ENCODE data around the gene PCCA.

DNA sequence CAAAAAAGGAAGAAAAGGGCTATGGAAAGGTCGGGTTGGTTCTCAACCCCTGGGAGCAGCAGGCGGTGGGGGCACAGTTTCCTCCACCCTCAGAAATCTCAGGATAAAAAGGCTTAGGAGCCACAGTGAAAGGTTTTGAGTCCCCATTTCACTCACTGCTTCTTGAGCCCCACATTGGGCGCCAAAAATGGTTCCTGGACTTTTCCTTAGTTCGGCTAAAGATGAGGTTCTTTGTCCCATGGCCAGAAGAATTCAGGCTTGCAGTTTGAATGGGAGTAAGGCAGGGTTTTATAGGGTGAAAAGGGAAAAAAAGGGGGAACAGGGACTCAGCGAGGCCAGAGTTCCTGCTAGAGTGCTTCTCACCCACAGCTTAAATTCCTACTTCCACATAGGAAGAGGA, 320.2 kb downstream of the PCCA start:
- TF ChIP-seq, protein P1, sequence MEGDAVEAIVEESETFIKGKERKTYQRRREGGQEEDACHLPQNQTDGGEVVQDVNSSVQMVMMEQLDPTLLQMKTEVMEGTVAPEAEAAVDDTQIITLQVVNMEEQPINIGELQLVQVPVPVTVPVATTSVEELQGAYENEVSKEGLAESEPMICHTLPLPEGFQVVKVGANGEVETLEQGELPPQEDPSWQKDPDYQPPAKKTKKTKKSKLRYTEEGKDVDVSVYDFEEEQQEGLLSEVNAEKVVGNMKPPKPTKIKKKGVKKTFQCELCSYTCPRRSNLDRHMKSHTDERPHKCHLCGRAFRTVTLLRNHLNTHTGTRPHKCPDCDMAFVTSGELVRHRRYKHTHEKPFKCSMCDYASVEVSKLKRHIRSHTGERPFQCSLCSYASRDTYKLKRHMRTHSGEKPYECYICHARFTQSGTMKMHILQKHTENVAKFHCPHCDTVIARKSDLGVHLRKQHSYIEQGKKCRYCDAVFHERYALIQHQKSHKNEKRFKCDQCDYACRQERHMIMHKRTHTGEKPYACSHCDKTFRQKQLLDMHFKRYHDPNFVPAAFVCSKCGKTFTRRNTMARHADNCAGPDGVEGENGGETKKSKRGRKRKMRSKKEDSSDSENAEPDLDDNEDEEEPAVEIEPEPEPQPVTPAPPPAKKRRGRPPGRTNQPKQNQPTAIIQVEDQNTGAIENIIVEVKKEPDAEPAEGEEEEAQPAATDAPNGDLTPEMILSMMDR (conservative IDR thresholded peaks at IDR 0.05) = no peak
- TF ChIP-seq EZH2 (IDR thresholded peaks at IDR 0.05; ENCODE audit: low read depth) = no peak

Data from PC-9 (cell line).